GM12872 (cell line): ENCODE data around the gene FBXO41.

Source experiments
- CTCF ChIP-seq: IDR thresholded peaks from 3 replicates; pipeline ENCODE4 v1.5.1; 2011; ENCODE audit warnings: low read depth, mild to moderate bottlenecking, low read length, moderate library complexity; ENCODE audit not compliant: insufficient read depth

The FBXO41 gene

DNA sequence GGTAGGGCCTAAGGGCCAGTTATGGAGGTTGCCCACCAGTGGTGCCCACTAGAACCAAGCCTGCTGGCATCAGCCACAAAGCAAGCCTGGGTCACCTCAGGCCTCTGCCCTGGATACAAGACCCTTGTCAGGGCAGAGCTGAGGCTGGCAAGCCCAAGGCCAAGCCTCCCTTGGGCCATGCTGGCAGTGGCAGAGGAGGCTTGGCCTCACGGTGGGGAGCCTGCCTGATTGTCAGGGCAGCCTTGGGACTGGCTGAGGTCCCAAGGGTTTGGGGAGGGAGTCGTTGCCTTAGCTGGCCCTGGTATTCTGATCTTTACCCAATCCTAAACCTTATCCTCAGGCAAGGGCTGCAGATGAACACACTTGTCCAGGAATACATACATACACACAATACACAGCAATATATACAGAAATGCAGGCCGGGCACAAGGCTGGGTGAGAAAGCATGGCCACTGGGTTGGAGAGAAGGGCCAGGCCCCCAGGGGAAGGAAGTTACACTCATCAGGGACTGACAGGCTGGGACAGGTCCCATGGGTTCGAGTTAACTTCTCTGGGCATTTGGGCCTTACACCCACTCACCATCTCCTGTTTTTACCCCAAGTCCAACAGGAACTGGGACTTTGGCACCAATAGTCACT, 29.2 kb downstream of the FBXO41 start:
- TF ChIP-seq CTCF, result no peak

DNA sequence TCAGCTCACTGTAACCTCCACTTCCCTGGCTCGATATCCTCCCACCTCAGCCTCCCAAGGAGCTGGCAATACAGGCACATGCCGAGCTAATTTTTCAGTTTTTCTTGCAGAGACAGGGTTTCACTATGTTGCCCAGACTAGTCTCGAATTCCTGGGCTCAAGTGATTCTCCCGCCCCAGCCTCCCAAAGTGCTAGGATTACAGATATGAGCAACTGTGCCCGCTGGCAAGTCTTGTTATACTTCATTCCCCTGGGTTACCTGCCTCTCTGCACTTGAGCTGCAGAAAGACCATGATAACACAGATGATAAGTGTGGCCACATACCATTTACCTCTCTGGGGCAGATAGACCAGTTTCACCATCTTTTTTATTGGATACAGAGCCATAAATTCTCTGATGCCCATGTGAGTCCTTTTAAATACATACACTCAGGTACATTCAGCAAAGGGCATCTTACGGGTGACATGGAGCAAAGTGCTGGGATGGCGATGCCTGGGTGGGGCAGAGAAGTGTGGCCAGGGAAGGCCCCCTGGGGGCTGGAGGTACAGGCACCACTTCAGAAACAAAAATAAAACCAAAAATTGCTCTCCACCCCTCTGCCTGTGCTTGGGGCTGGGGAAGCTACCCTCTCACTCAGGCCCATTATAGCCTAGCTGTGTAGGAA, 29.8 kb downstream of the FBXO41 start:
- no peak for TF ChIP-seq CTCF

DNA sequence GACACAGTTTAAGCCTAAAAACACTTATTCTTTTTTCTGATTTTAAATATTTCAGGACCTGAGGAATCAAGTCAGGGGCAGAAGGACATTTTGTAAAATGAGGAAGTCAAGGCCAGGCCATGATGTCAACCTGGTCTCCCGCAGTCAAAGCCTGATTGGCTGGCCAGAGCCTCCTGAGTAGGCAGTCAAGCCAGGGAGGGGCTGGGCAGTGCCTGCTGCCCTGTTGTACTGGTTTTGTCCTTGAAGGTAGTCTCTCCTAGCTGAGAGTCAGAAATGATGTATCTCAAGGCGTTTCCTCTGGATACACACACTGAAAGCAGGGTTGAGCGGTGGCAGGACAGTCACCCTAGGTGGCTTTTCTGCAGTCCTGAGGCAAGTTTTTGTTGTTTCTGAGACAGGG, 30.4 kb downstream of the FBXO41 start:
- TF ChIP-seq CTCF, result no peak

DNA sequence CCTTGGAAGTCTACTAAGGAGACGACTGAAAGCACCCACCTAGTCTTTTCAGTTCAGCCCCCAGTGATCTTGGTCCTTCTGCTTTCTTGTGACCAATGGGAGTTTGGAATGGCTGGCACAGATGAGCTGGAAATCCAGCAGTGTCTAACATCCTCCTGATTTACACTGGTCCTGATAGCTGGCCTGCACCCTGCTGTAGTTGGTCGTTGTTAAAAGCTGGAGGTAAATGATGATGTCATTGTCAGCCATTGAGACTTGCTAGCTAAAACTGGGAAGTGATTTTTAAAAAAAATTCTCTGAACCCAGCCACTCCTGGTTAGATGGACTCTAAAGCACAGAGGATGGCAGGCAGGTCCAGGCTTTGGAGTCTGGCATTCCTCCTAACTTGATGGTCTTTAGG, 30.9 kb downstream of the FBXO41 start:
- no peak for TF ChIP-seq CTCF

DNA sequence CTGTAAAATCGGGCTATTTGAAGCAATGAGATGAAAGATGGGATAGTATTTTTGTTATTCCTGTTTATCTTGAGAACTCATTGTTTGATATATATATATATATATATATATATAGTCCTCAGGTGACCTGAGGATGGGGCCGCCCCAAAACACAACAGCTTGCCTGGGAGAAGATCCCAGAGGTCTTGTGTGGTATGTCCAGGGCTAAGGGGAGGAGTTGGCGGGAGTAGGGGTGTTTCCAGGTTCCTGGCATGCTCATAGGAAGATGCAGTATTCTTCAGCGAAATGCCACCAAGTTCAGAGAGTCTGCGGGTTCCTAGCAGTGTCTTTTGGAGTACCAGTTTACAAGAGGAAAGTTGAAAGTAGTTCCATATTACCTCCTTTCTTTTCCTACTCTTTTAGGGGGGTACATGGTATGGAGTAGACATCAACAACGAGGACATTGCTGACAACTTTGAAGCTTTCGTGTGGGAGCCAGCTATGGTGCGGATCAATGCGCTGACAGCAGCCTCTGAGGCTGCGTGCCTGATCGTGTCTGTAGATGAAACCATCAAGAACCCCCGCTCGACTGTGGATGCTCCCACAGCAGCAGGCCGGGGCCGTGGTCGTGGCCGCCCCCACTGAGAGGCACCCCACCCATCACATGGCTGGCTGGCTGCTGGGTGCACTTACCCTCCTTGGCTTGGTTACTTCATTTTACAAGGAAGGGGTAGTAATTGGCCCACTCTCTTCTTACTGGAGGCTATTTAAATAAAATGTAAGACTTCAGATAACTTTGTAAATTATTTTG, 31.8 kb downstream of the FBXO41 start:
- no peak for TF ChIP-seq CTCF

GRCh38 chr2:73250872-73251846, 33.1 kb downstream of the FBXO41 start:
- TF ChIP-seq CTCF, result no peak
